Parathyroid adenoma (tissue), 2 donors: ENCODE results near the gene CACNG3.

Experiments used
- H2AFZ ChIP-seq: fragments of 300-600 bp; sonication (generic); one replicate; pipeline ENCODE4 v1.7.0; 2017; ENCODE audit warnings: antibody characterized with exemption, mild to moderate bottlenecking
- H3K27ac ChIP-seq: fragments of 300-600 bp; sonication (generic); one replicate; pipeline ENCODE4 v1.7.0; 2017
- H3K27me3 ChIP-seq: fragments of 300-600 bp; sonication (generic); one replicate; pipeline ENCODE4 v1.7.0; 2017; ENCODE audit warnings: low read length; ENCODE audit not compliant: control insufficient read depth, insufficient read depth
- H3K36me3 ChIP-seq: fragments of 300-600 bp; sonication (generic); one replicate; pipeline ENCODE4 v1.7.0; 2017; ENCODE audit warnings: low read length; ENCODE audit not compliant: control insufficient read depth, insufficient read depth
- H3K4me1 ChIP-seq: fragments of 300-600 bp; sonication (generic); one replicate; pipeline ENCODE4 v1.7.0; 2017; ENCODE audit warnings: control low read depth
- H3K4me2 ChIP-seq: fragments of 300-600 bp; sonication (generic); one replicate; pipeline ENCODE4 v1.7.0; 2017; ENCODE audit warnings: low read length
- H3K4me3 ChIP-seq: fragments of 300-600 bp; sonication (generic); one replicate; pipeline ENCODE4 v1.7.0; 2017; ENCODE audit warnings: low read depth, low read length
- H3K79me2 ChIP-seq: fragments of 300-600 bp; sonication (generic); one replicate; pipeline ENCODE4 v1.7.0; 2017; ENCODE audit warnings: control low read depth
- H3K9ac ChIP-seq: fragments of 300-600 bp; sonication (generic); one replicate; pipeline ENCODE4 v1.7.0; 2017; ENCODE audit warnings: mild to moderate bottlenecking
- H3K9me3 ChIP-seq: fragments of 300-600 bp; sonication (generic); one replicate; pipeline ENCODE4 v1.7.0; 2017; ENCODE audit warnings: low read length; ENCODE audit not compliant: control insufficient read depth
- TF ChIP-seq, protein P1 (sequence below): fragments of 300-600 bp; sonication (generic); IDR thresholded peaks from one replicate; pipeline ENCODE4 v1.7.0; 2017; ENCODE audit warnings: antibody characterized with exemption, mild to moderate bottlenecking
- donor health status: primary hyperparathyroidism.

CACNG3 gene

DNA sequence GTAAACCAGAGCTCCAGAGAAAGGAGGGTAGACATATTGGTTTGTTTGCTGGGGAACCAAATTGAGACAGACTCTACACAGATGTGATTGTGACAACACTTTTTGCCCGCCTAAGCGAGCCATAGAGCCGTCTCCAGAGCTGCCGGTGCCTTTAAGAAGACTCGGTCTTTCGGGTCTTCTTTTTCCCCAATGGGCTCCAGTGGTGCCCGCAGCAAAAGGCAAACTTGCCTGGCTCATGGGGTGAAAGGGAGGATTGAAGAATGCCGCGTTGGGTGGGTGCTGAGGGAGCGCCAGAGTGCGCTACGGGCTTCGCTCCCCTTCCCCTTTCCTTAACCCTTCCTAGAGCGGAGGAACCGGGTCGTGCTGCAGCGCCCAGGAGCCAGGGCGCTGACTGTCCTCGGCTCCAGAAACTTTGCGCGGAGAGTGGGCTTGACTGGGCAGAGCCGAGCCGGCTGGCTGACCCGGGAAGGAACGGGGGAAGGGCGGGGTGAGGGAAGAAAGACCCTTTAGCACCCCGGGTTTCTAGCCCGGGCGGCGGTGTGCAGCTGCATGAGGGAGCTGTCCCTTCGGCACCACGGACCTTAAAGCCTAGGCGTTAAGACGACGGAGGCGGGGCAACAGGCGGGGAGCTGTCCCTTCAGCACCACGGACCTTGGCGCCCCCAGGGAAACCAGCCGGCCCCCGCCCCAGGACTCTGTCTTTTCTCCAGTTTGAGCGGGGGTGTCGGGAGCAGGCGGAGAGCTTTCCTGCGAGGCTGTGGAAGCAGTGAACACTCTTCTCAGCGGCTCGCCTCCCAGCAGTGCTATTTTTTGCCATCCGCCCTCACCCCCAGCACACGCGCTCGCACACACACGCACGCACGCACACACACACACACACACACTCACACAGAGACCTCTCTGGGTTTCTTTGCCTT is at the start of gene CACNG3:
CACNG3 (plus strand) TSS at position 880 of the 916 bp plus-strand sequence. CDS start 420 bp downstream, outside the sequence.
- H3K4me2 ChIP-seq = no peak within 1 kb of the TSS
- H3K9ac ChIP-seq = no peak within 1 kb of the TSS
- H3K27me3 ChIP-seq = no peaks in the 10 kb centered on the region
- no peak within 1 kb of the TSS for H3K4me3 ChIP-seq
- no peak within 1 kb of the TSS for H3K27ac ChIP-seq
- no peaks in the 10 kb centered on the region for H3K9me3 ChIP-seq
- no peaks in the 10 kb centered on the region for H3K4me1 ChIP-seq
- no peaks in the 10 kb centered on the region for H3K36me3 ChIP-seq
- no peaks in the 10 kb centered on the region for H3K79me2 ChIP-seq
- TF ChIP-seq, protein P1, sequence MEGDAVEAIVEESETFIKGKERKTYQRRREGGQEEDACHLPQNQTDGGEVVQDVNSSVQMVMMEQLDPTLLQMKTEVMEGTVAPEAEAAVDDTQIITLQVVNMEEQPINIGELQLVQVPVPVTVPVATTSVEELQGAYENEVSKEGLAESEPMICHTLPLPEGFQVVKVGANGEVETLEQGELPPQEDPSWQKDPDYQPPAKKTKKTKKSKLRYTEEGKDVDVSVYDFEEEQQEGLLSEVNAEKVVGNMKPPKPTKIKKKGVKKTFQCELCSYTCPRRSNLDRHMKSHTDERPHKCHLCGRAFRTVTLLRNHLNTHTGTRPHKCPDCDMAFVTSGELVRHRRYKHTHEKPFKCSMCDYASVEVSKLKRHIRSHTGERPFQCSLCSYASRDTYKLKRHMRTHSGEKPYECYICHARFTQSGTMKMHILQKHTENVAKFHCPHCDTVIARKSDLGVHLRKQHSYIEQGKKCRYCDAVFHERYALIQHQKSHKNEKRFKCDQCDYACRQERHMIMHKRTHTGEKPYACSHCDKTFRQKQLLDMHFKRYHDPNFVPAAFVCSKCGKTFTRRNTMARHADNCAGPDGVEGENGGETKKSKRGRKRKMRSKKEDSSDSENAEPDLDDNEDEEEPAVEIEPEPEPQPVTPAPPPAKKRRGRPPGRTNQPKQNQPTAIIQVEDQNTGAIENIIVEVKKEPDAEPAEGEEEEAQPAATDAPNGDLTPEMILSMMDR = no peak
- H2AFZ ChIP-seq = no peak within 1 kb of the TSS

DNA sequence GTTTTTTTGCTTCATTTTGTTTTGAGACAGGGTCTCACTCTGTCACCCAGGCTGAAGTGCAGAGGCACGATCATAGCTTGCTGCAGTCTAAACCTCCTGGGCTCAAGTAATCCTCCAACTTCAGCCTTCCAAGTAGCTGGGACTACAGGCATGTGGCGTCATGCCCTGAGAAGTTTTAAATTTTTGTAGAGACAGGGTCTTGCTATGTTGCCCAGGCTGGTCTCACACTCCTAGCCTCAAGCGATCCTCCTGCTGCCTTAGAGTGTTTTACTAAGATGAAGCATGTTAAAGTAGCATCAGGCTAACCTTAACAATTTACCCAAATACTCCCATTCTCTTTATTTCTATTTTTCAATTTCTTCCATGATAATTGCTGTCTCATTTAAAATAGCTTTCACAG is 49.2 kb upstream of the CACNG3 start:
- no peaks in the 10 kb centered on the region for H3K9me3 ChIP-seq
- H3K4me2 ChIP-seq = no peak overlapping the region
- H3K79me2 ChIP-seq = no peaks in the 10 kb centered on the region
- no peak overlapping the region for H3K9ac ChIP-seq
- no peak overlapping the region for H3K27ac ChIP-seq
- H3K4me3 ChIP-seq = no peak overlapping the region
- H2AFZ ChIP-seq = no peak overlapping the region
- H3K4me1 ChIP-seq = no peaks in the 10 kb centered on the region
- H3K36me3 ChIP-seq = no peaks in the 10 kb centered on the region
- H3K27me3 ChIP-seq = no peaks in the 10 kb centered on the region
- TF ChIP-seq, protein P1 = no peak

DNA sequence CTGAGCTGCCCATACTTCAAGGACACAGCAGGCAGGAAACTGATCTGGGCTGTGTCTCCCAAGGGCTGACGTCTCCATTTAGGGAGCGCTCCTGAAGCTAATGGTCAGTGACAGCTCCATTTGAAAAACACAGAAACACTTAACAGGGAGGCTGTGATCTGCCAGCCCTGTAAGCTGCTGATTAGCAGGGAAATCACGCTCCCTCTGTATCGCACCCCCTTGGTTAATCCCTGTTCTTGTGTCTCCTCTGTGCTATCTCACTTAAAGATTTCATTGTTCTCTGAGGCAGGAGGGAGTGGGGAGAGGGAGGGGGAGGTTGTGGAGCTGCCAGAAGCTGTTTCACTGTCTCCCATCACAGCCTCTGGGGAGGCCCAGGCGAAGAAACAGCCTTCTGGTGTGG is 47.4 kb upstream of the CACNG3 start:
- H3K79me2 ChIP-seq = no peaks in the 10 kb centered on the region
- no peak overlapping the region for H3K4me3 ChIP-seq
- no peak overlapping the region for H3K27ac ChIP-seq
- TF ChIP-seq, protein P1 = no peak
- H3K9me3 ChIP-seq = no peaks in the 10 kb centered on the region
- H3K4me1 ChIP-seq = no peaks in the 10 kb centered on the region
- H2AFZ ChIP-seq = no peak overlapping the region
- H3K36me3 ChIP-seq = no peaks in the 10 kb centered on the region
- H3K27me3 ChIP-seq = no peaks in the 10 kb centered on the region
- no peak overlapping the region for H3K9ac ChIP-seq
- no peak overlapping the region for H3K4me2 ChIP-seq

DNA sequence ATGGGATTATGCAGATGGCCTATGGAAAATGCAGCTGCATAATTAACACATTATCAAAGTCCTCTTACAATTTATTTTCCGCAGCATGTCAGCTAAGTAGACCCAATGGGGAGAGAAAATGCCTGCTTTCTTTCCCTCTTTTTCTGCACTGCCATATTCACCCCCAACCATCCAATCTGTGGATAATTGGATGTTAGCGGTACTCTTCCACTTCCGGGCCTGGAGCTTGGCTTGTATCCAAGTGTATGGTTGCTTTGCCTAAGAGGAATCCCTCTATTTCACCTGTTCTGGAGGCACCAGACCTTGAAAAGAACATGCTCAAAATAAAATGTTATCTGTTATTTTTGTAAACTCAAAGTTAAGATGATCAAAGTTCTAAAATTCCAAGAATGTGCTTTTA is 41.1 kb upstream of the CACNG3 start:
- Histone ChIP-seq H3K27ac (no peak overlapping the region), H3K9ac (no peak overlapping the region), H3K4me2 (no peak overlapping the region), H3K27me3 (no peaks in the 10 kb centered on the region), H2AFZ (no peak overlapping the region), H3K4me3 (no peak overlapping the region), H3K9me3 (no peaks in the 10 kb centered on the region), H3K79me2 (no peaks in the 10 kb centered on the region), H3K36me3 (no peaks in the 10 kb centered on the region), H3K4me1 (no peaks in the 10 kb centered on the region)
- TF ChIP-seq, protein P1 = no peak

DNA sequence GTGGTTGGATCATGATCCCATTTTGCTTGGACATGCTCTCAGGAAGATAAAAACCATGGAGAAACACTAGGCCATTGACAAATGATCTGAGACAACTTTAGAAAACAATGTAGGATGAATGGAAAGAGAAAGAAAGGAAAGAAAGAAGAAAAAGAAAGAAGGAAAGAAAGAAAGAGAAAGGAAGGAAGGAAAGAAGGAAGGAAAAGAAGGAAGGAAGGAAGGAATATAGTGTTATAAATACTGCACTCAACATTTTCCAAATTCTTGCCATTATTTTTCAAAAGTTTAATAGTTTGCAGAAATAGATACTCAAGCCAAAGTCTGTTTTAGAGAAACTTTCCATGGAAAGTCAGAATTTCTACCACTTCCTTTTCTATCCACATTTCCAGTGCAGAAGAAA is 39.2 kb upstream of the CACNG3 start:
- Histone ChIP-seq H3K9me3 (no peaks in the 10 kb centered on the region), H3K4me3 (no peak overlapping the region), H3K4me1 (no peaks in the 10 kb centered on the region), H2AFZ (no peak overlapping the region), H3K27me3 (no peaks in the 10 kb centered on the region), H3K4me2 (no peak overlapping the region), H3K9ac (no peak overlapping the region), H3K36me3 (no peaks in the 10 kb centered on the region), H3K27ac (no peak overlapping the region), H3K79me2 (no peaks in the 10 kb centered on the region)
- TF ChIP-seq, protein P1 = no peak
